ENCODE measurements around the gene CIBAR2.

- TF ChIP-seq, protein P1, sequence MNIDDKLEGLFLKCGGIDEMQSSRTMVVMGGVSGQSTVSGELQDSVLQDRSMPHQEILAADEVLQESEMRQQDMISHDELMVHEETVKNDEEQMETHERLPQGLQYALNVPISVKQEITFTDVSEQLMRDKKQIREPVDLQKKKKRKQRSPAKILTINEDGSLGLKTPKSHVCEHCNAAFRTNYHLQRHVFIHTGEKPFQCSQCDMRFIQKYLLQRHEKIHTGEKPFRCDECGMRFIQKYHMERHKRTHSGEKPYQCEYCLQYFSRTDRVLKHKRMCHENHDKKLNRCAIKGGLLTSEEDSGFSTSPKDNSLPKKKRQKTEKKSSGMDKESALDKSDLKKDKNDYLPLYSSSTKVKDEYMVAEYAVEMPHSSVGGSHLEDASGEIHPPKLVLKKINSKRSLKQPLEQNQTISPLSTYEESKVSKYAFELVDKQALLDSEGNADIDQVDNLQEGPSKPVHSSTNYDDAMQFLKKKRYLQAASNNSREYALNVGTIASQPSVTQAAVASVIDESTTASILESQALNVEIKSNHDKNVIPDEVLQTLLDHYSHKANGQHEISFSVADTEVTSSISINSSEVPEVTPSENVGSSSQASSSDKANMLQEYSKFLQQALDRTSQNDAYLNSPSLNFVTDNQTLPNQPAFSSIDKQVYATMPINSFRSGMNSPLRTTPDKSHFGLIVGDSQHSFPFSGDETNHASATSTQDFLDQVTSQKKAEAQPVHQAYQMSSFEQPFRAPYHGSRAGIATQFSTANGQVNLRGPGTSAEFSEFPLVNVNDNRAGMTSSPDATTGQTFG (tag by site-specific recombination; IDR thresholded peaks at IDR 0.05; ENCODE audit: borderline replicate concordance) = no peak
- TF ChIP-seq RBAK (tag by site-specific recombination; IDR thresholded peaks at IDR 0.05) = no peak
- no peak for TF ChIP-seq TRIM28 (IDR thresholded peaks at IDR 0.05; ENCODE audit: borderline replicate concordance, low read length)
- no peak for TF ChIP-seq ZNF544 (tag by site-specific recombination; IDR thresholded peaks at IDR 0.05)
- no peak for TF ChIP-seq CTCF (tag by site-specific recombination; IDR thresholded peaks at IDR 0.05)
- no peak for TF ChIP-seq MYNN (tag by site-specific recombination; IDR thresholded peaks at IDR 0.05; ENCODE audit: borderline replicate concordance)
- TF ChIP-seq YY1 (tag by site-specific recombination; IDR thresholded peaks at IDR 0.05) = no peak
- TF ChIP-seq ZNF133 (tag by site-specific recombination; IDR thresholded peaks at IDR 0.05) = no peak
- no peak for TF ChIP-seq GLIS1 (tag by site-specific recombination; IDR thresholded peaks at IDR 0.05)
- TF ChIP-seq, protein P2, sequence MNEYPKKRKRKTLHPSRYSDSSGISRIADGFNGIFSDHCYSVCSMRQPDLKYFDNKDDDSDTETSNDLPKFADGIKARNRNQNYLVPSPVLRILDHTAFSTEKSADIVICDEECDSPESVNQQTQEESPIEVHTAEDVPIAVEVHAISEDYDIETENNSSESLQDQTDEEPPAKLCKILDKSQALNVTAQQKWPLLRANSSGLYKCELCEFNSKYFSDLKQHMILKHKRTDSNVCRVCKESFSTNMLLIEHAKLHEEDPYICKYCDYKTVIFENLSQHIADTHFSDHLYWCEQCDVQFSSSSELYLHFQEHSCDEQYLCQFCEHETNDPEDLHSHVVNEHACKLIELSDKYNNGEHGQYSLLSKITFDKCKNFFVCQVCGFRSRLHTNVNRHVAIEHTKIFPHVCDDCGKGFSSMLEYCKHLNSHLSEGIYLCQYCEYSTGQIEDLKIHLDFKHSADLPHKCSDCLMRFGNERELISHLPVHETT (tag by site-specific recombination; IDR thresholded peaks at IDR 0.05) = no peak
- TF ChIP-seq ZFP37 (tag by site-specific recombination; IDR thresholded peaks at IDR 0.05) = no peak
- no peak for TF ChIP-seq ZNF626 (tag by site-specific recombination; IDR thresholded peaks at IDR 0.05)
- TF ChIP-seq ZNF514 (tag by site-specific recombination; IDR thresholded peaks at IDR 0.05) = no peak
Observed at GRCh38 chr16:85138825-85139627, 26.8 kb upstream of the CIBAR2 start.
